GM23338 (cell line): ENCODE measurements around the gene CELA3A.

ENCODE experiments used
- CREB1 ChIP-seq: fragments of 250-450 bp; sonication (Bioruptor Pico); IDR thresholded peaks from 2 replicates; pipeline ENCODE4 v1.5.0; 2020; ENCODE audit warnings: low read depth, mild to moderate bottlenecking, moderate library complexity
- EZH2 ChIP-seq: fragments of 200-600 bp; sonication (generic); IDR thresholded peaks from one replicate; pipeline ENCODE4 v1.8.0; 2017; ENCODE audit warnings: antibody characterized with exemption, mild to moderate bottlenecking, low read depth; ENCODE audit not compliant: unreplicated experiment
- EZH2phosphoT487 ChIP-seq: fragments of 200-600 bp; sonication (generic); IDR thresholded peaks from one replicate; pipeline ENCODE4 v1.8.1; 2018; ENCODE audit warnings: antibody characterized with exemption; ENCODE audit not compliant: unreplicated experiment
- JUNB ChIP-seq: IDR thresholded peaks from one replicate; pipeline ENCODE4 v1.6.1; 2016; ENCODE audit warnings: antibody characterized with exemption; ENCODE audit not compliant: unreplicated experiment
- TF ChIP-seq, protein P1 (sequence below), 2 experiments: fragments of 200-600 bp in 1 of 2; sonication (generic) in 1 of 2; conservative IDR thresholded peaks; 2 replicates each; pipeline versions ENCODE4 v1.5.1 to v1.6.1; 2016 to 2017; ENCODE audit warnings: antibody characterized with exemption in 2 of 2, low read depth in 2 of 2, mild to moderate bottlenecking in 2 of 2, moderate library complexity in 1 of 2

- TF ChIP-seq, protein P1, sequence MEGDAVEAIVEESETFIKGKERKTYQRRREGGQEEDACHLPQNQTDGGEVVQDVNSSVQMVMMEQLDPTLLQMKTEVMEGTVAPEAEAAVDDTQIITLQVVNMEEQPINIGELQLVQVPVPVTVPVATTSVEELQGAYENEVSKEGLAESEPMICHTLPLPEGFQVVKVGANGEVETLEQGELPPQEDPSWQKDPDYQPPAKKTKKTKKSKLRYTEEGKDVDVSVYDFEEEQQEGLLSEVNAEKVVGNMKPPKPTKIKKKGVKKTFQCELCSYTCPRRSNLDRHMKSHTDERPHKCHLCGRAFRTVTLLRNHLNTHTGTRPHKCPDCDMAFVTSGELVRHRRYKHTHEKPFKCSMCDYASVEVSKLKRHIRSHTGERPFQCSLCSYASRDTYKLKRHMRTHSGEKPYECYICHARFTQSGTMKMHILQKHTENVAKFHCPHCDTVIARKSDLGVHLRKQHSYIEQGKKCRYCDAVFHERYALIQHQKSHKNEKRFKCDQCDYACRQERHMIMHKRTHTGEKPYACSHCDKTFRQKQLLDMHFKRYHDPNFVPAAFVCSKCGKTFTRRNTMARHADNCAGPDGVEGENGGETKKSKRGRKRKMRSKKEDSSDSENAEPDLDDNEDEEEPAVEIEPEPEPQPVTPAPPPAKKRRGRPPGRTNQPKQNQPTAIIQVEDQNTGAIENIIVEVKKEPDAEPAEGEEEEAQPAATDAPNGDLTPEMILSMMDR (conservative IDR thresholded peaks at IDR 0.05; ENCODE audit: low read depth in 2 of 2): no peak
- TF ChIP-seq EZH2 (no peak), CREB1 (CRISPR knock-in tag) (no peak), JUNB (no peak), EZH2phosphoT487 (no peak)
Observed at GRCh38 chr1:21956720-21957552, 44.5 kb upstream of the CELA3A start.
